PC-9 (cell line): ENCODE results near the gene TIAM2. TPM values are rescaled to one million over a fixed set of nuclear protein-coding genes. Genes with fewer than 3 reads are reported as not detected.

Source experiments
- BruUV-seq: library from RNA; stranded (reverse); fragments of 400-500 nt; replicated peaks from 2 replicates; lab custom pipeline; 2021; lab: Mats Ljungman, UMichigan
- CTCF ChIA-PET: fragments of 300-600 bp; sonication (Branson Sonifier 250); formaldehyde crosslinking; loops from one replicate; lab custom pipeline; 2022; ENCODE audit warnings: antibody characterized with exemption; lab: Charles Lee
- POLR2A ChIA-PET: fragments of 300-600 bp; sonication (Branson Sonifier 250); formaldehyde crosslinking; loops from one replicate; lab custom pipeline; 2022; ENCODE audit warnings: antibody characterized with exemption; ENCODE audit not compliant: unreplicated experiment; lab: Charles Lee
- DNase-seq, 2 experiments: peaks; one replicate each; pipeline versions ENCODE4 v3.0.0 to v3.0.0-alpha.2; 2015 to 2022; ENCODE audit warnings: mixed read lengths in 1 of 2
- H2AFZ ChIP-seq: fragments of 200-600 bp; sonication (generic); 2 replicates; pipeline ENCODE4 v1.8.1; 2017; ENCODE audit warnings: antibody characterized with exemption
- H3F3A ChIP-seq: fragments of 200-600 bp; sonication (generic); 2 replicates; pipeline ENCODE4 v1.8.1; 2017; ENCODE audit warnings: antibody characterized with exemption, mild to moderate bottlenecking, low read depth; ENCODE audit not compliant: insufficient read depth
- H3K27ac ChIP-seq: fragments of 200-600 bp; sonication (generic); 2 replicates; pipeline ENCODE4 v1.6.1; 2016; ENCODE audit warnings: mixed run types
- H3K27me3 ChIP-seq: fragments of 200-600 bp; sonication (generic); 2 replicates; pipeline ENCODE4 v1.6.1; 2016; ENCODE audit warnings: low read depth, mixed run types; ENCODE audit not compliant: insufficient read depth
- H3K36me3 ChIP-seq: fragments of 200-600 bp; sonication (generic); 2 replicates; pipeline ENCODE4 v1.6.1; 2016; ENCODE audit warnings: low read depth, mixed run types
- H3K4me1 ChIP-seq: fragments of 200-600 bp; sonication (generic); replicated peaks from 2 replicates; pipeline ENCODE4 v1.6.1; 2016; ENCODE audit warnings: mixed run types; ENCODE audit not compliant: insufficient read depth
- H3K4me2 ChIP-seq: fragments of 200-600 bp; sonication (generic); 2 replicates; pipeline ENCODE4 v1.6.1; 2017; ENCODE audit warnings: mixed run types
- H3K4me3 ChIP-seq: fragments of 200-600 bp; sonication (generic); 2 replicates; pipeline ENCODE4 v1.6.1; 2016; ENCODE audit warnings: mixed run types
- H3K79me2 ChIP-seq: fragments of 200-600 bp; sonication (generic); 2 replicates; pipeline ENCODE4 v1.6.1; 2017; ENCODE audit warnings: low read depth, mixed run types
- H3K9me2 ChIP-seq: fragments of 200-600 bp; sonication (generic); 2 replicates; pipeline ENCODE4 v1.8.1; 2017; ENCODE audit warnings: mild to moderate bottlenecking; ENCODE audit not compliant: insufficient read depth
- H3K9me3 ChIP-seq: fragments of 200-600 bp; sonication (generic); 2 replicates; pipeline ENCODE4 v1.8.1; 2016; ENCODE audit warnings: low read depth; ENCODE audit not compliant: insufficient read depth
- H4K20me1 ChIP-seq: fragments of 200-600 bp; sonication (generic); 2 replicates; pipeline ENCODE4 v1.8.1; 2017; ENCODE audit not compliant: insufficient read depth
- CTCF ChIP-seq: fragments of 200-600 bp; sonication (generic); conservative IDR thresholded peaks from 2 replicates; pipeline ENCODE4 v1.6.1; 2017; ENCODE audit warnings: mixed run types, antibody characterized with exemption, mild to moderate bottlenecking, moderate library complexity
- EZH2 ChIP-seq: fragments of 200-600 bp; sonication (generic); IDR thresholded peaks from 2 replicates; pipeline ENCODE4 v1.8.0; 2017; ENCODE audit warnings: antibody characterized with exemption, low read depth
- intact Hi-C: fragments of 100-400 bp; cut with micrococcal nuclease; formaldehyde crosslinking; loops from one replicate; pipeline ENCODE4 v1.10.0; 2022; ENCODE audit not compliant: unreplicated experiment
- total RNA-seq: library from RNA; stranded (reverse); gene quantifications from 2 replicates; pipeline ENCODE4 v1.2.3, GENCODE V29; 2021

TIAM2 gene
- total RNA-seq, 1 experiment from 2014 or later: 11.4 TPM

GRCh38 chr6:154974485-154975149 is 20.5 kb upstream of the TIAM2 start:
- no peaks in the 10 kb centered on the region for H3F3A ChIP-seq
- H3K27ac ChIP-seq: no peak overlapping the region
- no peaks in the 10 kb centered on the region for H3K36me3 ChIP-seq
- no peak overlapping the region for H3K4me3 ChIP-seq
- no peak overlapping the region for H3K4me2 ChIP-seq
- H4K20me1 ChIP-seq: no peaks in the 10 kb centered on the region
- no peak overlapping the region for H2AFZ ChIP-seq
- H3K9me2 ChIP-seq: no peaks in the 10 kb centered on the region
- no peak for TF ChIP-seq EZH2
- TF ChIP-seq CTCF: no peak
- ChIA-PET CTCF (no interaction called here), POLR2A (interaction anchor here (0.7 kb wide), 1 partner anchor 249 kb away, joined by 4 read pairs; no protein-coding TSS in a partner anchor)
- no peaks in the 10 kb centered on the region for H3K27me3 ChIP-seq
- DNase-seq: no peak
- H3K9me3 ChIP-seq: no peaks in the 10 kb centered on the region; the same call in 1 of the 2 replicates
- no TSS peak for BruUV-seq
- no peaks in the 10 kb centered on the region for H3K79me2 ChIP-seq
- intact Hi-C loops: no loop called here
- H3K4me1 ChIP-seq: no peaks in the 10 kb centered on the region

GRCh38 chr6:154977588-154977987 is 17.5 kb upstream of the TIAM2 start:
- ChIA-PET POLR2A (no interaction called here), CTCF (no interaction called here)
- Histone ChIP-seq H3K9me2 (no peaks in the 10 kb centered on the region), H3F3A (no peaks in the 10 kb centered on the region), H3K4me2 (no peak overlapping the region), H2AFZ (no peak overlapping the region), H3K27ac (no peak overlapping the region), H3K4me1 (no peaks in the 10 kb centered on the region), H3K4me3 (no peak overlapping the region), H3K27me3 (no peaks in the 10 kb centered on the region), H4K20me1 (no peaks in the 10 kb centered on the region), H3K9me3 (no peaks in the 10 kb centered on the region; the same call in 1 of the 2 replicates), H3K79me2 (no peaks in the 10 kb centered on the region), H3K36me3 (no peaks in the 10 kb centered on the region)
- intact Hi-C loops: no loop called here
- no TSS peak for BruUV-seq
- TF ChIP-seq EZH2 (no peak), CTCF (no peak)
- no peak for DNase-seq

GRCh38 chr6:154980273-154981078 is 14.6 kb upstream of the TIAM2 start:
- Histone ChIP-seq H3F3A (no peaks in the 10 kb centered on the region), H2AFZ (no peak overlapping the region), H3K27ac (no peak overlapping the region), H3K9me3 (no peaks in the 10 kb centered on the region), H3K4me2 (no peak overlapping the region), H3K4me1 (no peaks in the 10 kb centered on the region), H3K36me3 (no peaks in the 10 kb centered on the region), H3K9me2 (no peaks in the 10 kb centered on the region), H3K79me2 (no peaks in the 10 kb centered on the region), H3K4me3 (no peak overlapping the region), H3K27me3 (no peaks in the 10 kb centered on the region), H4K20me1 (no peaks in the 10 kb centered on the region)
- no TSS peak for BruUV-seq
- intact Hi-C loops: loop anchor here (1.0 kb wide), 1 partner anchor 38 kb away; no protein-coding TSS in a partner anchor
- DNase-seq: no peak
- ChIA-PET POLR2A (interaction anchor here (0.7 kb wide), 1 partner anchor 305 kb away, joined by 4 read pairs; no protein-coding TSS in a partner anchor), CTCF (no interaction called here)
- TF ChIP-seq EZH2 (no peak), CTCF (no peak)
